CD4-positive, alpha-beta T cell treated with Interleukin-17A for 4 hours (primary cell): ENCODE data around the gene PFKM.
"Not testable (repeated sequence)": the region's sequence is repeated elsewhere in the genome, so short reads cannot be mapped to it uniquely, and the experiment has no call there.

ENCODE experiments used
- DNase-seq: peaks from one replicate; pipeline ENCODE4 v3.0.0-alpha.2; 2020; ENCODE audit warnings: mixed read lengths

PFKM gene

DNA sequence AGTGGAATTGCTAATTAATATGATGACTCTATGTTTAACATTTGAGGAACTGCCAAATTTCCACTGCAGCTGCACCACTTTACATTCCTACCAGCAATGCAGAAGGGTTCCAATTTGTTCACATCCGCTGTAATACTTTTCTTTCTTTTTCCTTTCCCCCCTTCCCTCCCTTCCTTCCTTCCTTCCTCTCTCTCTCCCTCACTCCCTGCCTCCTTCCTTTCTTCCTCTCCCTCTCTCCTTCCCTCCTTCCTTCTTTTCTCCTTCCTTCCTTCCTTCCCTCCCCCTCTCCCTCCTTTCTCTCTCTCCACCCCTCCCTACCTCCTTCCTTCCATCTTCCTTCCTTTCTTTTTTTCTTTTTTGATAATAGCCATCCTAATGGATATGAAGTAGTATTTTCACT, 3.2 kb upstream of the PFKM start:
- DNase-seq = no peak

DNA sequence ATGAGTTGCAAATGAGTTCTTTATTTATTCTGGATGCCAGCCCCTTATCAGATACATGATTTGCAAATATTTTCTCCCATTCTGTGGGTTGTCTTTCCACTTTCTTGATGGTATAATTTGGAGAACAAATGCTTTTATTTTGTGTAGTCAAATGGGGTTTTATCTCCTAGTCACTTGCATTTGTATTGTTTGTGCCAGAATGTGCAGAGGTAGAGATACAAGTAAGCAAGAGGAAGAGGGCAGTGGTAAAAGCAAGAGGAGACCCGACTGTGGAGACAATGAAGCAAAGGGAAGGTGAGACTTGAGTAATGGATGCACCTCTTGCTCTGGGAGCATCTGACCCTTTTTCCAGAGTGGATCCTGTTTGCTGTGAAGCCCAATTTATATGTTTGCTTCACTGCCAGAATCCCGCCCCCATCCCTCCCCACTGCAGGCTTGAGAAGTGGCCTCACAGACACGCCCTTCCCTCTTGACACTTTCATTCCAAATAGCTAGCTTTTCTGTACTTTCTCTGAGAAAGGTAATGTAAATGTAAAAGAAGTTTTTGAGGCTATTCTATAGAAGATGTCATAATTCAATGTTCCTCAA, 786 bp upstream of the PFKM start:
- DNase-seq = no peak

DNA sequence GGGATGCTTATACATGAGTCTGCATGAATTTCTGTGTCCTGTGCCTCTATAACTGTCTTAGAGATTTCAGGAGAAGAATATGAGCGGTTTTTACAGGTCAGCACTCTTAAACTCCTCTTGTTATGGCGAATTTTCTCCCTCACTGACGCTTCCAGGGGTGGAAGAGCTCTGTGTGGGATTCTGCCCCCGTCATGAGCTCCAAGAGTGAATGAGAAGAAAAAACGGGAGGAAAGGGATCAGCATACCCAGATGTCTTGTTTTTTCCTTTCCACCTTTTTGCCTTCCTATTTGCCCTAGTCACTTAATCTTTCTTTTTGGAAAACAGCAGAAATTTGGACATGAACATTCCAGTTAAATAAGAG, 651 bp downstream of the PFKM start:
- DNase-seq = no peak

DNA sequence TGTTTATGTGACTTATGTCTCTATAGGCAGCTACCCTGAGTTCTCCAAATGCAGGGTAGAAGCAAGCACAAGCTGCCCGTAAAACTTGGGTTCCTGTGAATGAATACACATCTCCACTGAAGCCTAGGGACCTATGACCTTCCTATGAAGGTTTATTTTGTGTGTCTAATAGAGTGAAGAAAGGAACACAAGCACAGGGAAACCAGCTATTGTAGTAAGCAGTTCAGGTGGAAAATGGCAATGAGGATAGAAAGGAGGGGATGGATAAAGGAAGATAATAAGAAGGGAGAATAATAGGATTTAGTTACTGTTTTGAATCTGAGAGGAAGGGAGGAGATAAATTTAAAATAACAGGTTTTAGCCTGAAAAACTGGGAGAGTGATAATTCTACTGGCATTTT, 2.4 kb downstream of the PFKM start:
- DNase-seq = no peak

DNA sequence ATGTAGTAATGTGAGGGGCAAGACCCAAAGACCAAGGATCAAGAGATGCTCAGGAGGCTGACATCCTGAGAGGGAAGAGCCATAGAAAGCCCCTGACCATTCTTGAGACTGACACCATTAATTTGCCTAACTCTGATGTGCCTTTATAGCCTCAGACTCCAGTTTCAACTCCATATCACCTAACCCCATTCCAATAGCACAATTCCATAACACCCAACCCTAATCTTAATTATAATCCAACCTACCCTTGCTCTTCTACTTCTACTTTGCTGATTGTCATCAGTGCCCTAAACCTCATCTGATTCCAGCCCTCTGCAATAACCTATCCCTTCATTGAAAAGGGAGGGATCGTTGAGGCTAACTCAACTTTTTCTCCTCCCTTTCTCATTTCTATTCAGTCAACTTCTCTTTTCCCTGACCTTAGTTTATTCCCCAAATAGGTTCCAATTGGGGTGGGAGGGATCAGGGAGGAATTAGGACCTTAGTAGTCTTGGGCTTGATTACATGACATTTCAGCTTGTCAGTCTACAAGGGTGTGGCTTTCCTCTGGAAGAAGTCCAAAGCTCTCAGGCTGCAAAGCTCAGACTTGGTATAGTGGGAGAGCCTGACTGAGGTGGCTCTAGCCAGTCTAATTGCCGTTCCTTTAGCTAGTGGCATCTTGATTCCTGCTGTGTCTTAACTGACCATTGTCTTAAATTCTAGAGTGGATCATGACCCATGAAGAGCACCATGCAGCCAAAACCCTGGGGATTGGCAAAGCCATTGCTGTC, 3.1 kb downstream of the PFKM start:
- DNase-seq = no peak

DNA sequence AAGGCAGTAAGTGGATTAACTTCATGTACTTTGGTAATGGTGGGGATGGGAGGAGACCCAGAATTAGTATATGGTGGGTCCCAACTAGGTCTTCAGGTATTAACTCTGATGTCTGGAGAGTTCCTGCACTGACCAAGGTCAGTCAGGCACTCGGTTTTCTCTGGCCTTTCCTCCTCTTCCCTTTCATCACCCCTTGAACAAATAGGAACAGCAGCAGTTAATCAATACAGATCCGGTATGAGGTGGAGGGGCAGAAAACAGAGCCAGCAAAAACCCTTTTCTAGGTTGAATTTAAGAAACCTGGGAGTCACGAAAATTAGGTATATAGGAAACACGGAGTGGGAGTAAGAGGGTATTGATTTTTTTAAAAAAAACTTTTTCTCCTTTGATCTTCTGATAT, 4.0 kb downstream of the PFKM start:
- DNase-seq = no peak

DNA sequence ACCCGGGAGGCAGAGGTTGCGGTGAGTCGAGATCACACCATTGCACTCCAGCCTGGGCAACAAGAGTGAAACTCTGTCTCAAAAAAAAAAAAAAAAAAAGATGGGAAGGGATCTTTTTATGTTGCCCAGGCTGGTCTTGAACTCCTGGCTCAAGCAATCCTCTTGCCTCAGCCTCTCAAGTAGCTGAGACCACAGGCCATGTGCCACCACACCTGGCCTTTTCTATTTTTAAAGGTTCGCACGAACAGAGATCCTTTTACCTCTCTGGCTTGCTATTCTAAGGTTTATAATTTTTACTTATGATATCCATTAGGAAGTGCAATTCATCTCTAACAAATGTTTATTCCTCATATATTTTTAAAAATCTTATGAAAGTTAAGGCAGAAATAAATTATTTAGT, 6.4 kb downstream of the PFKM start:
- DNase-seq = not testable (repeated sequence)

DNA sequence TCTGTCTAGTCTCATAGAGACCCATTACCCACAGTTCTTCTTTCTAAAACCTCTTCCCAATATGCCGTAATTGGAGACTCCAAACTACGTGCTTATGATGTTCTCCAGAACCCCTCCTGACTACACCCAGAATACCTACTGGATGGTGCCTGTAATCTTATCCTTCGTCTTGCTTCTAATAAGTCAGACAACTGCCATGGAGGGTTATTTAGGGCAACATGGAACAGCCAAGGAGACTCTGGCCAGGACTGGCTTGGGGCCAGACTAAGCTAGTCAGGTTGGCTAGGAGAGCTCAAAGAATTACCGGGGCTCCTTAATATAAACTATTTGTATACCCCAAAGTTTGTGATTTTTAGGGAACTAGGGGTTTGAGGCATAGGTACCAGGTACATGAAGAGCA, 6.8 kb downstream of the PFKM start:
- DNase-seq = no peak

DNA sequence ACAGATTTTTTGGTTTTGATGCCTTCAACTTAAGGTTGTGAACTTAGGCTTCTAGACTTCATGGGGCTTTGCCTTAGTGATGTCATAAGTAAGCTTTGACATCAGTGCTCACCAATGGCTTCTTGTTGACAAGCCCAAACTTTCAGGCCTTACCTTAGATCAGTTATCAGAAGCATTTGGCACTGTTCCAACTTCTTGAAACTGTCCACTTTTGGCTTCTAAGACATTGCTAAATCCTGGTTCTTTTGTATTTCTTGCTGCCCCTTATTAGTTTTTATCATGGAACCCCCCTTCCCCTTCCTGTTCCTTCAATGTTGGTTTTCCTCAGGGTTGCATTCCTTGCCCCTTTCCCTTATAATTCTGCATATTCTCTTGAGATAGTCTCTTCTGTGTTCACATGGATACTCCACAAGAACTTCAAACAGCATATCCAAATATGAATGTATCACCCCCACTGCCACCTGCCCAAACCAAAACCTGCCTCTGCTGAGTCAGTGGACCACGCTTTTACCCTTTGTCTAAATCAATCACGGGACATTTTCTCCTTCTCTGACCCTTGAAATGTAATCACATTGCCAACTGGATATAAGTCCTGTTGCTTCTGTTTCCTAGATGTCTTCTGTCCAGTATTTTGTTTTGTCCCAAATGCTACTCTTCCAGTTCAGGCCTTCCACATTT, 7.9 kb downstream of the PFKM start:
- no peak for DNase-seq

DNA sequence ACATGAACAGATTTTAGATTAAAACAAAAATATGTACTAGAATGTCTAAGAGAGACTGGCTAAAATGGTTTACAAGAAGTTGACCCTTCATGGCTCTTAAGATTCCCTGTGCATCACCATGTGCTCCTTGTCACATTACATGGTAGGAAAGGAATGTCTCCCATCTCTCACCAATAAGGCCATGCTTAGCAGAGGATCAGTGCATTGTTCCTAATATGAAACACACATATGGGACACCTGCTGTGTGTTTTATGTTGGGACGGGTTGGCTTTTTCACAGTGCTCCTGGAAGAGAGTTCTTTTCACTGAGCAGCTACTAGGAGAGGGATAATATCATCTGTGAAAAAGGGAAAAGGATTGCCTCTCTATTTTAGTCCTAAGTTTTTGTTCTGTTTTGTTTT, 9.6 kb downstream of the PFKM start:
- DNase-seq = no peak

DNA sequence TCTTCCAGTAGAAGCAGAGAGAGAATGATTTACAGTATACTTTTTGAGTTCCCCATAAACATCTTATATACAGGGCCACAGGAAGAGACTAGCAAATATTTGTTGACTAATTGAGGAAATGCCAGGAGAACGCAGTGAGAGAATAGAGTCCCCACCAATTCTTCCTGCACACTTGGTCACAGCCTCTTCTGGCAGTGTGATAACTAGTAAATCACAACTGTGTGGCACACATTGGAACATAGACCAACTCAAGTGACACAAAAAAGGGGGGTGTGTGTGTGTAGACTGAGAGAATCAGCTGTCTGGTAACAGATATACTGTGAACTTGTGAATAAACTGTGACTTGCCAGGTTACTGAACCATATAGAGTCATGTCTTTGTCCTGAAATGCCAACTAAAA, 10.2 kb downstream of the PFKM start:
- DNase-seq = no peak

DNA sequence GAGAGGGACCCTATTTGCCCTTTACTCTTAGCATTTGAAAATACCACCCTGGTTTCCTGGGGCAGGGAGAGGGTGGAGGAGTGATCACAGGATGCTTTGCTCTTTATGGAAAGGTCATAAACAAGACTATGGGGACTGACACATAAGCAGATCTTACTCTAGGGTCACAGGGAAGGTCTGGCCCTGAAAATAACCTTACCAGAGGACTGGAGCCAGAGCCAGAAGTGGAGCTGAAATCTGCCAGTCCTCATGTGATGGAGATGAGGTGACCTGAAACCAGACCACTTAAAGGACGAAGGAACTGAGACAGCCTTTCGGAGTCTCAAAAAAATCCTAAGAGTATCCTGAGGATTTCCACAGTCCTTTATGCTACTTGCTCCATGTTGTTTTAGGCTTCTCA, 12.4 kb downstream of the PFKM start:
- DNase-seq = no peak

DNA sequence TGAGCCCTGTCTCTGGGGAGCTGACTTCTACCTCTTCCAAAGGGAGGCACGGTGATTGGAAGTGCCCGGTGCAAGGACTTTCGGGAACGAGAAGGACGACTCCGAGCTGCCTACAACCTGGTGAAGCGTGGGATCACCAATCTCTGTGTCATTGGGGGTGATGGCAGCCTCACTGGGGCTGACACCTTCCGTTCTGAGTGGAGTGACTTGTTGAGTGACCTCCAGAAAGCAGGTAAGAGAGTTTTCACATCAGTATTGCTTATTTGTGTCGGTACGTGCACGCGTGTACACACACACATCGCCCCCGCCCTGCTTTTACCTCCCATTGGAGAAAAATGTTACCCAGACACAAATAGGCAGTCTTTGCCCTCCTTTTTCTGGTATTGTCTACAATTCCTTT, 13.7 kb downstream of the PFKM start:
- no peak for DNase-seq

DNA sequence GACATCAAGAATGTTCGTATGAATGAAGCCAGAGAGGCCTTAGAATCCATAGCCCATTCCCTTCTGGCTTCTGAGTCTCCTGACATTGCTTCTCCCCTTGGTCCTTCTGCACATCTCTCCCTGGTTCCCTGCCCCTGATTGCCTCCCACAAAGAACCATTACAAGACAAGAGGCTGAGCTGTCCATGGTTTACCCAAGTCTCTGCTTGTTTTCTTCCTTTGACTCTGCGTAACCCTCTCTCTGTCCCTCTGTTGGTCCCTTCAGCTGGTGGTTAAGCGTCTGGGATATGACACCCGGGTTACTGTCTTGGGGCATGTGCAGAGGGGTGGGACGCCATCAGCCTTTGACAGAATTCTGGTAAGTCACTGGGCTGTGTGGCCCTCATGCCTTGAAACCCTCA, 15.9 kb downstream of the PFKM start:
- DNase-seq = no peak

DNA sequence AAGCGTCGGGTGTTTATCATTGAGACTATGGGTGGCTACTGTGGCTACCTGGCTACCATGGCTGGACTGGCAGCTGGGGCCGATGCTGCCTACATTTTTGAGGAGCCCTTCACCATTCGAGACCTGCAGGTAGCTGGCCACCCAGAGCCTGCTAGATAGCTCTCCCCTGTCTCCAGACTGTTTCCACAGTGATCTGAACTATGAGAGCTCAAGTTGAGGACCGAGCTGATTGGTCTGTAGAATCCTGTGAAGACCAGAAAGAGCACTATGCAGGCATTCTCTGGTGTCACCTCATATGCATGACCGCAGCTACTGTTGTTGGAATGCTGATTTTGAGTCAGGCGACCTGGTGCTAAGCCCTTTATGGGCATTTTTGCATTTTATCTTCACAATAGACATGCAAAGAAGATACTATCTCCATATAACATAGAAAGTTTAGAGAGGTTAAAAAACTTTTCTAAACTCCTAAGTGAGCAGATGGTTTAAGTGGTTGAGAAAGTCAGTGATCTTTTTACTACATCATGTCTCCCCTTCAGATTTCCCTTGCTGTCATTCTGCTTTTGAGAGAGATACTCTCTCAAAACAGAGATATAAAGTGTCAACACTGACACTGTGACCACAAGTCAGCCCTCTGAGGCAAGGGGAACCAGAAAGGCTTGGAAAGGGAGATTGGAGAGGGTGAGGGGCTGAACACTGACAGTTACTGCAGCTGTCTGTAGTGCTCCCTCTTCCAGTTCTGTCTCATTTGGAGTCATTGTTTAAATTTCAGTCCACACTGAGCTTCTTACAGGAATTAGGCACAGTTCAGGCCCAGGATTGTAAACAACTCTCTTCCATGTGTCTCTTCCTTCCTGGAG, 23.9 kb downstream of the PFKM start:
- no peak for DNase-seq

DNA sequence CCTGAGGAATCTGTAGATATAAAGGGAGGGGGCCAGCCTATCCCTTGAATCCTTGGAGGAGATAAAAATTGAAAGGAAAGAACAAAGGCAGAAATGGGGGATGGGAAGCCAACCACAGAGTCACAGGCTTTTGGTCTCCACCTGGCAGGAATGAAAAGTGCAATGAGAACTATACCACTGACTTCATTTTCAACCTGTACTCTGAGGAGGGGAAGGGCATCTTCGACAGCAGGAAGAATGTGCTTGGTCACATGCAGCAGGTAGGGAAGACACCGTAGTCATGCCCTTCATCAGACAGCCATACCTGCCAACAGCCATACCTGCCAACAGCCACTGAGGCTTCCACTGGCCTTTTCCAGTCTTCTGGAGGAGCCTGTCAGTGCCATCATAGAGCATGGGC, 24.7 kb downstream of the PFKM start:
- DNase-seq = no peak

DNA sequence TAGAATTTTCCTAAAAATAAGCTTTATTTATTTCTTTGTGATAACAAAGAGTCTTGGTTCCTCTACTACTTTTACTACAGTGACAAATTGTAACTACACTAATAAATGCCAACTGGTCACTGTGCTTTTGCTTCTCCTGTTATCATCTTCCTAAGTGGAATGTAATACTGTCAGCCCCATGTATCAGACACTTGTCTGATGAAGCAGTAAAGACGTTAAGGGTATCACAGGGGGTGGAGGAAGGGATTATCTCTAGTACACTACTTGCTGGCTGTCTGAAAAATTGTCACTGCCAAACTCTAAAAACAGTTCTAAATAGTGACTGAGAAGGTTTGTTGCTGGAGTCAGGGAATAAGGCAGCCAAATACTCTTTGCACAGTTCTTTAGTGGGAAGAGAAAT, 26.8 kb downstream of the PFKM start:
- no peak for DNase-seq

DNA sequence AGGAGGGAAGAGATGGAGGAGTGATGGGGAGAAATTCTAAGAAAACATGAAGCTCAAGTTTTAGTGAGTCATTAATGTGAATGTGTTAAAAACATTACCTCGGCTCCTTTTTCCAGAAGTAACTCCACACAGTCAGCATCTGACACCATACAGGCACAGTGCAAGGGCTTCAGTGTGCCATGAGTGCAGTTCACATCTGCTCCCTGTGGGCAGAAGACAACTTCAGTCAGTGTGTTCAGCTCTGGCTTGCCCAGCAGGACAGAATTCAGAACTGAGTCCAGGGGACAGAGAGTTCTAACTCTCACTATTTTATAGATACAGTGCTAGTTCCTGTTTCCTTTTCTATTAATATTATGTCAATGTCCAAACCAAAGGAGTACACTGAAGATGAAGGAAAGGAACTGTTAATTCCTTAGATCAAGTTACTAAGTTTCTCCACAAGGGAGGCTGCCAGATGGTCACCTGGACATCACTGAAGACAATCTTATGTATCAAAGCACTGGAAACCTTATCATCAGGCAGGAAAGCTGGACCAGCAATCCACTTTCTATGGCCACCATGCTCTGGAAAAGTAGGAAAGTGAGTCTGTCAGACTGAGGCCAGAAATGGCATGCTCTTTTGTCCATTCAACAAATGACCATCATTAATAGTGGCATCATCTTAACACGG, 32.1 kb downstream of the PFKM start:
- DNase-seq = no peak

DNA sequence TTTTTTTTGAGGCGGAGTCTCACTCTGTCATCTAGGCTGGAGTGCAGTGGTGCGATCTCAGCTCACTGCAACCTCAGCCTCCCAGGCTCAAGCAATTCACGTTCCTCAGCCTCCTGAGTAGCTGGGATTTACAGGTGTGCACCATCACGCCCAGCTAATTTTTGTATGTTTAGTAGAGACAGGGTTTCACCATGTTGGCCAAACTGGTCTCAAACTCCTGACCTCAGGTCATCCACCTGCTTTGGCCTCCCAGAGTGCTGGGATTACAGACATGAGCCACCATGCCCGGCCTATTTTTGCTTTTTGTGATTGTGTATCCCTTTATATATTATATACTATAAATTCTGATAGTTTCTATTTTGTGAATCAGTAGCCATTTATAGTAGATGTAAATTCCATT, 36.6 kb downstream of the PFKM start:
- not testable (repeated sequence) for DNase-seq

DNA sequence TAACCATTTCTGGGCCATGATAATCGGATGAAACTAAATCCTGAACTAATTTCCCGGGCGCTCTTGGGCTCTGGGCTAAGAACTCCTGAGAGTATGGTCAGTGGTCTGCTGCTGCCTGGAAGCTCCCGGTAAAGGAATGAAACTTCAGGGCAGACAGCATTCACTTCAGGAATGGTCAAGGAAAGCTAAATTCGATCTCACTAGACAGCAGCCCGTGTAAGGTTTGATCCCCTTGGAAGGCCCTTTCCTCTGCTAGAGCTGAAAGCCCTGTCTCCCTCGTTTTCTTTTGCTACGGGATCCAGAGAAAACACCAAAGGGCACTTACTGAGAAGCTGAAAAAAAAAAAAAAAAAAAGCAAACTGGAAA, 37.5 kb downstream of the PFKM start:
- DNase-seq = no peak

DNA sequence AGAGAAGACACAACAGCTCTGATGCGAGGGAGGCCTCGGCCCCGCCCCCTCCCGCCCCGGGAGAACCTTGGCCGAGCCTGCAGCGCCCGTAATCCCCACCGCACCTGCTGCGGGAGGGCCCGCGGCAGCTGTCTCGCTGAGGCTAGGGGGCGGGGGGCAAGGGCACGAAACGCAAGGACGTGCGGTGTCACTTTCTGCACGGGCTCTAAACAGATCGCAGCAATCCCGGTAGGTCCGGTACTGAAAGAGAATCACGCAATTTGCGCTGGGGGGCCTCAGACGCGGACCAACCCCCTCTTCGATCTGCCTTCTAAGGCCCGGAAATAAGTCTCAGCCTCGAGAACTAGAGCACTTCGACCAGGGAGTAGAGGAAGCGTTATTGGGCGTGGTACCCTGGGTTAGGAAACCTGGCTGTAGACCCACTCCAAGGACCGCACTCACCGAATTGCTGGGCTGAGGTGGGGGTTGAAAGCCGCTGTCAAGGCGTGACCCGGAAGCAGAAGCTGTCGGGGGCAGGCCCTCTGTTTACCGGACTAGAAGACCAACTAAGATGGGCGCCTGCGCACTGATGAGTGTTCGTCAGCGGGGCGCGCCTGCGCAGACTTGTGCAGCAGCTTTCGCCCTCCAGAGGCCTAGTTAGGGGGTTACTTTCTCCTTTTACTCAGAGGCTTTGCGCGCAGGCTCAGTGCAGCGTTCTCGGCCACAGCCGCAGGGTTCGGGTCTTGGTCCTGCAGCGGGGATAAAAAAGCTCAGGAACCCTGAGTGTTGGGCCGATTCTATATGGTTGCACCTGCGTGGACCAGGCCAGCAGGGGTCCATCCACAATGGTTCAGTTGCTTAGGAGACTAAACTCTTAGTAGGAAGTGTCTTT, 38.1 kb downstream of the PFKM start, which contains the start of gene ASB8:
ASB8 (minus strand) TSS at position 498 of the 871 bp plus-strand sequence. CDS start 4,019 bp downstream, outside the sequence.
- DNase-seq = peak; percentile 99

DNA sequence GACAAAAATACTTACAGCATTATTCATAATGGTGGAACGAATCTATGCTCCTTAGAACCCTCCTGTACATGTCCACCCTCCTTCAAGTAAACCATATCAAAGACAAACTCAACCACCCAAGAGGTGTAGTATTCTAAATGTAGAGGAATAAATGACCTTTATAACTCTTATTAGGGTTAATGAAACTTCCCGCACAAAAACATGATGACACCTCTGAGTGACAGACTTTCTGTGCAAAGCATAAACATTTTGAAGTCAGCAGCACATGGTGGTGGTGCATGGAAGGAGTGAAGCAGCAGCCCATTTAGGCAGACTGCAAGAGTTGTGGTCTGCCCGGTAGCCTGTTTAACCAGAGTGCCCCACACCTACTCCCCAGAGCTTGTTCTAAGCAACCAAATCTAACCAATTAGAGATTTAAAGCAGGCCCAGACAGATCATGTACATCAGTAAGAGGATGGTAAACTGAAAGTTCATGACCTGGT, 38.8 kb downstream of the PFKM start:
- DNase-seq = peak; percentile 21
